Measurements from ENCODE around the gene SCN4B.

SCN4B gene

DNA sequence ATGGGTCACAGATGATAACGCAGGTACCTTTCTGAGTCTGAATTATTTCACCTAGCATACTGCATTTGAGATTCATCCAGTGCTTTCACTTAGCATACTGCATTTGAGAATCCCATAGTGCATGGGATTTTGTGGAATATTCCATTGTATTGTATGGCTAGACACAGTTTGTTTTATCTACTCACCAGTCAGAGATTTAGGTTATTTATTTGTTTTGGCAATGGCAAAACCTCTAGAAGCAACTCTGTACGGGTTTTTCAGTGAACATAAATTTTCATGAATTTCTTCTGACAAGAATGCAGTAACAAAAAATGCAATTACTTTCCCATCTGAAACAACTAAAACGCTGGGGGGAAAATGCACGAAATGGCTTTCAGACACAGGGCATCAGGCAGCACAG is 24.3 kb downstream of the SCN4B start:
- DNase-seq, result no peak

DNA sequence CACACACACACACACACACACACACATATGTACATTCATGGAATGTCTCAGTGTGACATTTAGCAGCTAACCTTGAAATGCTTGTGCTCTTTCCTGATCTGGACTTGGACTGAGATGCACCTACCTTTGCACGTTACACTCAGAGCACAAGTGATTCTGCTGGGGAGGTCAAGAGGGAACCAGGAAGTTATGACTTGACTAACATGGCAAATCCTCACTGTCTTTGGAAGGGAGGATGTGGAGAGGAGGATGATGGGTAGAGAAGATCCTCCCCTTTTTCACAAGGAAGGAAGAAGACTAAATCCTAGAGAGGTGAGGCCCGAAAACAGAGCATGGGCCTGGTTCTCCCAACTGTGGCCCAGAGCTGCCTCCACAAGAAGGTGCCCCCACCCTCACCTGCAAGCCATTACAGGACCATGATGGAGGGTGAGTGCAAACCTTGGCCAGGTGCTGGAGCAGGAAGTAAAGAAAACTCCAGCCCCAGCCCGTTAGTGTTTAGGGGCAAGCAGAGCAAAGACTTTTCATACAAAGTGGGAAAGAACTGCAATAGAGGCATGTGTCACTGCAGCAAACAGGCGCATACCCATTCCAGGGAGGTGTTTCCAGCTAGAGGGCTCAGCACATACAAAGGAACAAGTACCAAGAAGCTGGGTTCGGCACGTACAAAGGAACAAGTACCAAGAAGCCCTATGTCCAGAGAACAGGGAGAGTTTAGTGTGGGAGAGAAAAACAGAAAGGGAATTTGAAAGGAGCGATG is 26.4 kb downstream of the SCN4B start:
- no peak for DNase-seq

DNA sequence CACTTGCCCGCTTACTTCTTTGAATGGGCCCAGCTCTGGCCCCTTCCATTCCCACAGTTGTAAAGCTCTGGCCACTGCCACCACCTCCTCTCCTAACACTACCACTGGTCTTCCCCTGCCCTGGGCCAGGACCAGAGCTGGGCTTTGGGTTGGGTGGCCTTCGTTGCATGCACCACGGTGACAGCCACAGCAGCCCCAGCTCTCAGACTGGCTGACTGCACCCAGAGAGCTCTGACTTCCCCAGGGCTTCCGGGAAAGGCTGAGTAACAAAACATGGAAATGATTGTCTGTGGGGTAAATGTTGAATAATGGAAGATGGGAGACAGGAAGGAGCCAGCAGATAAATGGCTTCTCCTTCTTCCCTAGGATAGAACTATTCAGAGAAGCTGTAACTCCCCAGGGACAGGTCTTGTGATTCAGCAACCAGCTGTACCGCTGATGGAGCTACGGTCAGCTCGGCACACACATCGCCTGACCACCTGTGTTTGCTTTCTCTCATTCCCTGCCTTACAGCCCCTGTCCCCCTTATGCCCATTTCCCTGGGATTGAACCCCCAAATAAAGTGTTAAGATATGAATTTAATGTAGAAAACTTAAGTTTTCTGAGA is 27.6 kb downstream of the SCN4B start:
- no peak for DNase-seq

DNA sequence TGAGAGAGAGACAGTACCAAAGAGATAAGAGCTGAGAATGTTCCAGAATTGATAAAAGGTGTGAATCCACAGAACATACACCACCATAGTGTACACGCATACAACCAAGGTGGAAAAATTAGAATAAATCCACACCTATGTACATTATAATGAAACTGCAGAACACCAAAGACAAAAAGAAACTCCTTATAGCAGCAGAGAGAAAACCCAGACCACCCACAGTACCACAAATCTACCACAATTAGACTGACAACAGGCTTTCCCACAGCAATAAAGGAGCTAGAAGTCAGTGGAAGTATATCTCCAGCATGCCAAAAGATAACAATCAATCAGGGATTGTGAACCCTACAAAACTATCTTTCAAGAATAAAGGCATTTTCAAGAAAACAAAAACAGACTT is 31.8 kb downstream of the SCN4B start:
- DNase-seq, result no peak

DNA sequence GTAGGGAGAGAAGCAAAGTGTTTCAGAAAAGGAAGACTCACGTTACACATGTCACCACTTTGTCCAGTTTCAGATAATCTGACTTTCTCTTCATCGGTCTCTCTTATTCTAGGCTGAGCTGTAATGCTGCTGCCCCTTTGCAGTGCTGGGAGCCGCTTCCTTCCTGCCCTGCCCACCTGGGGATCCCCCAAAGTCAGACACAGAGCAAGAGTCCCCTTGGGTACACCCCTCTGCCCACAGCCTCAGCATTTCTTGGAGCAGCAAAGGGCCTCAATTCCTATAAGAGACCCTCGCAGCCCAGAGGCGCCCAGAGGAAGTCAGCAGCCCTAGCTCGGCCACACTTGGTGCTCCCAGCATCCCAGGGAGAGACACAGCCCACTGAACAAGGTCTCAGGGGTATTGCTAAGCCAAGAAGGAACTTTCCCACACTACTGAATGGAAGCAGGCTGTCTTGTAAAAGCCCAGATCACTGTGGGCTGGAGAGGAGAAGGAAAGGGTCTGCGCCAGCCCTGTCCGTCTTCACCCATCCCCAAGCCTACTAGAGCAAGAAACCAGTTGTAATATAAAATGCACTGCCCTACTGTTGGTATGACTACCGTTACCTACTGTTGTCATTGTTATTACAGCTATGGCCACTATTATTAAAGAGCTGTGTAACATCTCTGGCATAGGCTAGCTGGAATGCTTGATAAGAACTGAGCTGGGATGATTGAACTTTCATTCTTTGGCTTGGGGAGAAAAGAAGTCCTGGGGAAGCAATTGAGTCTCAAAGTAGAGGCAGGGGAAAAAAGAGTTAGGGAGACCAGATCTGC is 34.6 kb downstream of the SCN4B start:
- no peak for DNase-seq

DNA sequence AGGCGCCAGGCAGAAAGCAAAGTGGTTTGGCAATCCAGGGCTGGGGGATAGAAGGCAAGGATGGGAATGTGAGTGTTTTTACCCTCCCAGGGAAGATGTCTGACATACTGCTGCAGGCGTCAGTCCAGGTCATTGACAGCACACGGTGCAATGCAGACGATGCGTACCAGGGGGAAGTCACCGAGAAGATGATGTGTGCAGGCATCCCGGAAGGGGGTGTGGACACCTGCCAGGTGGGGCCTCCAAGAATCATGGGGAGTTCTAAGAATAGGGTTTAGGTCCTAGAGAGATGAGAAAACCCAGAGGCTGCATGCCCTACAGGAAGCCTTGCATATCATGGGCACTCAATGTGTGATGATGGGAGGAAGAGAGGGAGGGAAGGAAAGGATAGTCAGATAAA is 37.6 kb downstream of the SCN4B start:
- no peak for DNase-seq

DNA sequence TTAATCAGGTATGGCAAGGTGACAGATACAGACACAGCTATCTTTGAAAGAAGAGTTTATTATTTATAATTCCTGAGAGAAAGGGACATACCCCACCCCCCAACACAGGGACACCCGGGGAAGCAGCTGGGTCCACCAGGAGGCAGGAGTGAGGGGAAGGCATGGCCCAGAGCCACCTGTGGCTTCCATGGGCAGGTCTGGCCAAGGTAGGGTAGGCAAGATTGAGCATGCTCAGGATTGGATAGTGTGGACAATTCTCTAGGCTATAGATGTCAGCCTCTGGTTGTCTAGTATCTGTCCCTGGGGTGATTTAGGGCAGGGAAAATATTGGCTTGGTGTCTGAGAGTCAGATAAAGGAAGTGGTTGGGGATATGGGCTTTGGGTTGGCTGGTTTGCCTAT is 38.4 kb downstream of the SCN4B start:
- DNase-seq, result no peak

DNA sequence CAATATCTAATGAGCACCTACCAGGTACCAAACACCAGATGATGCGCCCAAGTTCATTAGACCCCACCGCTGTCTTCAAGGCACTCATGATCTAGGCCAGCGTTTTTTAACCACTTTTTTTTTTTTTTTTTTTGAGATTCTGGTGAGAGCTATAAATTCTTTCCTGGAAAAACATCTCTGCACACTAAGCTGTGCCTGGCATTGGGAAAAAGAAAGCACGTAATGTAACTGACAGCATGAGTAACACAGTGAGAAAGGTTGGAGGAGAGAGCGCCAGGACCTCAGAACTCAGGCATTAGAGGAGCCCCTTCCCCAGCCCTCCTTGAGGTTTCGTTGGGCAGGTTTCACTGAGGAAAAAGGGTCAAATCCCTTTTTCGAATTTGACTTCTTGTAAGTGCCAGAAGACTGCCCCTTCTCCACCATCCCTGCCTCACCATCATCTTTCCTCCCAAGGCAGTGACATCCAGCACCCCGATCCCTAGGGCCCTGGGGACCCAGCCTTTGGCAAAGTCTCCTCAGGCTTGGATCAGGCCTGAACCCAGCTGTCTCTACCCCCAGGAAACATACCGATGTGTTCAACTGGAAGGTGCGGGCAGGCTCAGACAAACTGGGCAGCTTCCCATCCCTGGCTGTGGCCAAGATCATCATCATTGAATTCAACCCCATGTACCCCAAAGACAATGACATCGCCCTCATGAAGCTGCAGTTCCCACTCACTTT is 39.8 kb downstream of the SCN4B start:
- no peak for DNase-seq

DNA sequence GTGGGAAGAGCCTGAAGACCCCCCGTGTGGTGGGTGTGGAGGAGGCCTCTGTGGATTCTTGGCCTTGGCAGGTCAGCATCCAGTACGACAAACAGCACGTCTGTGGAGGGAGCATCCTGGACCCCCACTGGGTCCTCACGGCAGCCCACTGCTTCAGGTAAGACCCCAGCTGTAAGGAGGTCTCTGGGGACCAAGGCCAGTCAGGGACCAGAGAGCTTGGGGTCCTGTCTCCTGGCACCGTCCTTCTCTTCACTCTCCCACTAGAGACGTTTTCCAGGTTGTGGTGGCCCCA is 40.9 kb downstream of the SCN4B start:
- DNase-seq, result no peak

DNA sequence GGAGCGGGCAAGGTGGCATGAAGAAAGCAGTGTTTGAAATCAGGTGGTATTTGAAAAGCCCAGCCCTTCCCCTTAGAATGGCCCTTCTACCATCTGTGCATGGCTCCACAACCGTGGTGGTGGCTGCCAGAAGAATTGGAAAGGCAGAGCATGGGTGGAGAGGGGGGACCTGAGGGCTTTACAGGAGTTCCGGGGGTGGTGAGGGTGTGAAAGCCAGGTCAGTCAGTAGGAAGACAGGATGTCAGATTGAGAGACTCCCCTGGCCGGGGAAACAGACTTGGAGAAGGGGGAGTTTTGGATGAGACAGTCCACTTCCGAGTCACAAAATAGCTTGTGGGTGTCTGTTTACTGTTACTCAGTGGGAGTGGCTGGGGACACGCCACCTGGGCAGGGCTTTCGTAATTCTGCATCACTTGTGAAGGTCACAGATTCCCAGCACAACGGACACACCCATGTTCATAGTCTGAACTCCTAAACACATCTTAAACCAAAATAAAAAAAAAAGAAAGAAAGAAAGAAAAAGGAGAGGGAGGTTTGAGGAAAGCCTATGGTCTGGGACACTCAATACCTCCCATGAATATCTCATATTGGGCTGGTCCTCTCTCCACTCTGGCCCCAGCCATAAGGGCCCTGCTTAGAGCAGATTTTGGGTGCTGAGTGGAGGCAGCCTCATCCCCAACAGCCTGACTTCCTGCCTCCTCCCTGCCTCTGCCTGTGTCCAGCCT is 41.4 kb downstream of the SCN4B start:
- no peak for DNase-seq

DNA sequence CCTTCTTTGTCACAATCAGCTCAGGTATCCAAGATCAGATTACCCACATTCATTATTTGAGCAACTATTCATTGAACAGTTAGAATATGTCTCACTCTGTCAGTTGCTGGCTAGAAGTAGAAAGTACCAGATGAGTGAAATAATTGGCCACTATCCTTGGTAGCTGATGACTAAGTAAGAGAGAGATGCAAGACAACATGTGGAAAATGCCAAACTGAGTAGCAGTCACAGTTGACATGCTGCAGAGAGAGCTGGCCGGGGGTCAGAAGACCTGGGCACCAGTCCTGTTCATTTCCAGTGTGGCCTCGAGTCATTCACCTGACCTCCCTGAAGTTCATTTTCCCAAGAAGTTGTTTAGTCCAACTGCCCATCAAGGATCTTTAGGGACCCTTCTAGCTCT is 43.4 kb downstream of the SCN4B start:
- DNase-seq, result no peak

DNA sequence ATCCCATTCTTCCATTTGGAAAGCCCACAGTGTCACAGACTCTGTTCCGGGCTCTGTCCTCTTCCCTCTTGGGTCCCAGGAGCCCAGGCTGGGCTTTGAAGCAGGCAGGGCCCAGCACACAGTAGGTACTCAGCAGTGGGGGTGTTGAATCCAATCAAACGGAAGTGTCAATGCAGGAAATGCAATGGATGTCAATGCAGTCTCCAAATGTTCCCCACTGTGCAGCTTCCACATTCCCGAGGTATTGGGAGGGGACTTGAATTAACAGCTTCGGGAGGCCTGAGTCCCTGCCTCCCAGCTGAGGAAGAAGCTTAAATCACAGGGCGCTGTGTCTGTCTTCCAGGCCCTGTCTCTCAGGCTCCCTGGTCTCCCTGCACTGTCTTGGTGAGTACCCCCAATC is 44.1 kb downstream of the SCN4B start:
- DNase-seq, result no peak

DNA sequence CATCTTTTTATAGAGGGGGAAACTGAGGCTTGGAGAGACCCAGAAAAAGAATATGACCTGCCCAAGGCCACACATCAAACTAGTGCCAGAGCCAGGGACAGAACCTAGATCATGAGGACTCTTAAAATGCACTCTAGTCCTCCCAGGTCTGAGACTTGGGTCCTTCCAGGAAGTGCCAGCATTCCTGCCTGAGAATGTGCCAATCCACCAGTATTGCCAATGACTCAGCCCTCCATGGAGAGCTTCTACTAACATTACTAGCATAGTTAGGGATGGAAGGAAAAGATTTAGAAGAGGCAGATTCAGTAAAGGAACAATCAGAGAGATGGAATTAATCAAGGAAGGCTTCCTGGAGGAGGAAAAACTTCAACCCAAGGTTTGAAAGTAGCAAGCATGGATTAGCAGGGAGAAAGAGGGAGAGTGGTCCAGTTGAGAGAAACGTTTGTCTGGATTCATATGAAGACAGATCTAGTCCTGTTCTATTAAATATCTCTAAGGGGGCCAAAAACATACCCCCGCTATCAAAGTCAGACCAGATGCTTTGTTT is 45.8 kb downstream of the SCN4B start:
- DNase-seq, result no peak

DNA sequence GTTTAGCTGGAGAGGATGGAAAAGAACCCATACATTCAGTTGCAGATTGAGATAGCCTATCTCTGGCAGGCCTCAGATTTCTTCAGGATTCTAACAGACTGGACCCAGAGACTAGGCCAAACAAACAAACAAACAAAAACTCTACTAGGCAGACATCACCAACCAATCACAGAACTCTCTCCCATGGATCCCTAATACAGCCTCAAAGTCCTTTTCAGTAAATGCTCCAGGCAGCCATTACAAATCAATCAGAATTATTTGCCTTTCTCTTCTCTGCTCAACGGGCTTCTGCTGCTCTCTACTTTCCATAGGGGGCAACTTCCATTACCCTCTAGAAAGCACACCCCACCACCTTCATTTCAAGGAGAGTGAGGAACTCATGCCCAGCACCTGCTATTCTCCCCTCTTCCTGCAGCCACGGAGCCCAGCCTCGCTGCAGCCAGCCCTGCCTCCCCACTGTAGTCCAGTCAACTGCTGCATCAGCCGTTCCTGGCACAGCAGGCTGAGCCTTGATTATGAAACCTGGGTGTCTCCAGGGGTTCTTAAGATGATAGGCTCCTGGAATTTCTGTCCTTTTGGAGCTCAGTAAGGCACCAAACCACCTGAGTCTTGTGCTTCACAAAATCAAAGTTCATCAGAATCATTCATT is 46.8 kb downstream of the SCN4B start:
- DNase-seq, result no peak

DNA sequence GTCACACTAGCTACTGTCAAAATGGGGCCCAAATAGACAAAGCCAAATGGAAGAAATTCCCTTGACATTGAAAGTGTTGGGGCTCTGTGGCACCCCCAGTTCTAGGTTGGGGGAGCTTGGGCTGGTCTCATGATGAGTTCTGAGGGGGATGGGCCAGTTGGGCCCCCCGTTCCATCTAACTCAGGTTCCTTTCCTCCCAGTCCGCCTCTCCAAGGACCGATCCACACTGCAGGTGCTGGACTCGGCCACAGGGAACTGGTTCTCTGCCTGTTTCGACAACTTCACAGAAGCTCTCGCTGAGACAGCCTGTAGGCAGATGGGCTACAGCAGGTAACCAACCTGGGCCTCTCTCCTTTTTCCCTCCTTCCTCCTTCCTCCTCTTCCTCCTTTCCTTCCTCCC is 48.1 kb downstream of the SCN4B start:
- DNase-seq, result no peak

DNA sequence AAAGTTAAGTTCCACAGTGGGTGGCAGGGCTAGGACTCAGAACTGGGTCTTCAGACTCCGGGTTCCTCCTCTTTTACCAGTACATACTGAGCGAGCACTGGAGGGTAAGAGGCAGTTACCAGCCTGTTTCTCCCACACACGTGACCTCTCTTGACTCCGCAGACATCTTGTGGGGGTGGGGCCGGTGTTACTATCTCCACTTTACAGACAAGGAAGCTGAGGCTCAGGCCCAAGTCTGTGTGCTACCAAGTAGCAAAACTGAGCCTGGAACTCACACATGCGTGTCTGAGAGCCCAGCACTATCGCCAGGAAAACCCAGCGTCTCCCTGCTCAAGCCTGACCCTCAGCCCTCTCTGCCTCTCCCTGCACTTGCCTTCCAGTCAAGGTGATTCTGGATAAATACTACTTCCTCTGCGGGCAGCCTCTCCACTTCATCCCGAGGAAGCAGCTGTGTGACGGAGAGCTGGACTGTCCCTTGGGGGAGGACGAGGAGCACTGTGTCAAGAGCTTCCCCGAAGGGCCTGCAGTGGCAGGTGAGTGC is 49.8 kb downstream of the SCN4B start:
- no peak for DNase-seq

DNA sequence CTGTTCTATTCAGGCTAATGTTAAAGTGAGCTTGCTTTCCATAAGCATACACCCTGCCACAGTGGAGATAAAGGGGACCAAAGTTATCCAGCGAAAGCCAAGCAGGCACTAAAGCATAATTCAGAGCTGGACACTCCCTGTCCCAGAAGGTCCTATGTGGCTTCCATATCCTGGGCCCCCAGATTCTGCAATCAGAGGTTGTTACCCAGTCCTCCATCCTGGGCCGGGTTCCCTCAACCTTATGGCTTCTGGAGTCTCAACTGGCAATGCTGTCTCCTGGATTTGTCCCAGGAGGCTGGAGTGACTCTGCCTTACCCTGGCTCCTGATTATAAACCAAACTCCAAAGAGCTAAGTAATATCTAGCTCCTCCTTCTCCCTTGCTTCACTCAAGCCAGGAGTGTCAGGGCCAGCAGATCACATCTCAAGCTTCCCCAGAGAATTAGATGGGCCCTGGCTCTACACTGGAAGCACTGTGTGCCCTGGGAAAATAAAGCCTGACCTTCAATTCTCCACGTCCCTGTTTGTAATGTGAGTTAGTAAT is 51.9 kb downstream of the SCN4B start:
- no peak for DNase-seq

DNA sequence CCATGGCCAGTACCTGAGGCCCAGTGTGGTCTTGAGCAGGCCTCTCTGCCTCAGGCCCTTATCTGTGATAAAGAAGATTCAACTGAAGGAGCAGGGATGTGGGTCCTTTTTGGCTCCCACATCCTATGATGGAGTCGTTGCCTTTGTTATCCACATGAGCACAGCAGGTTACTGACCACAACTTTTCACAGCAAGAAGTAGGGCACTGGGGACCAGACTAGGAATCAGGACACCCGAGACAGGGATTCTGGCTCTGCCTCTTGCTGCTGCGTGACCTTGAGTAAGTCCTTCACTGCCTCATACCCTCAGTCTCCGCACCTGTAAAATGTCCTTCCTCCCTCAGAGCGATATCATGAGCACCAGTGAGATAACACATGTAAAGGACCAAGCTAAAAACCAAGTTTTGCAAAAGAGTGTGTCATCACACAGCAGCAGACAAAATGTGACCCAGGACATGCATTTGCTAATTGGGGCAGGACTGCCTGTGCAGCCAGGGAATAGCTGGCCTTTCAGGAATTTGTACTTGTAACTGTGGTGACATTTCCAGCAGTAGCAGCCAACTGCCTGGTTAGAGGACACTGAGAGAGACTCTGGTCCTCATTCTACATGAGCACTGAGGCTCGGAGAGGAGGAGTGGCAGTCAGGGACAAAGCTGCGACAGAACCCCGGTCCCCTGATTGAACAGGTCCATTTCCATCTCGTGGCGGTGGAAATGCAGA is 52.6 kb downstream of the SCN4B start:
- no peak for DNase-seq

DNA sequence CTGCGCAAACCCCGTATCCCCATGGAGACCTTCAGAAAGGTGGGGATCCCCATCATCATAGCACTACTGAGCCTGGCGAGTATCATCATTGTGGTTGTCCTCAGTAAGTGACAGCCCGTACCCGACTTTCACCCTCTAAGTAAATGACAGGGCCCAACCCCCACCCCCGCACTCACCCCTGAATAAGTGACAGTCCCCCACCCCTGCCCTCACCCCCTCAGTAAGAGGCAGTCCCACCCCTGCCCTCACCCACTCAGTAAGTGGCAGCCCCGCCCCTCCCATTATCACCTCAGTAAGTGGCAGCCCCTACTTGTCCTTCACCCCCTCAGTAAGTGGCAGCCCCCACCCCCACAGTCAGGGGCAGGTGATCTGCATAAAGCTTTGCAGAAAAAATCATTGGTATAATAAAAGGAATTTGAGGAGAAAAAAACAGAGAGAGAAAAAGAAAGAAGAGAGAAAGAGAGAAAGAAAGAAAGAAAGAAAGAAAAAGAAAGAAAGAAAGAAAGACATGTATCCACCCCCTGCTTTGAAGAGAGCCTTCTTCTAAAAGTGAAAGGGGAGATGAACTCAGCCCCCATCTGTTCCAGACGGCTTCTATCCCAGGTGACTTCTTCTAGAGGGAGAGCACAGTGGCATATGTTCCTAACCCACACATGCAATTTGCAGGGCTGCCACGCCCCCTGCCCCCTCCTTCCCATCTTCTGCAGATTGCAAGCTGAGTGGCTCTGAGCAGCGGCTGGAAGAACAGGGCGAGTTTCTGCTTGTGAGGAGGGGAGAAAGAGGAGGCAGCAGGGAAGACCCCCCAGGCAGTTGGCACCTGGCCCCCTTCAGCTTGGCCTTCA is 53.4 kb downstream of the SCN4B start:
- DNase-seq, result no peak

DNA sequence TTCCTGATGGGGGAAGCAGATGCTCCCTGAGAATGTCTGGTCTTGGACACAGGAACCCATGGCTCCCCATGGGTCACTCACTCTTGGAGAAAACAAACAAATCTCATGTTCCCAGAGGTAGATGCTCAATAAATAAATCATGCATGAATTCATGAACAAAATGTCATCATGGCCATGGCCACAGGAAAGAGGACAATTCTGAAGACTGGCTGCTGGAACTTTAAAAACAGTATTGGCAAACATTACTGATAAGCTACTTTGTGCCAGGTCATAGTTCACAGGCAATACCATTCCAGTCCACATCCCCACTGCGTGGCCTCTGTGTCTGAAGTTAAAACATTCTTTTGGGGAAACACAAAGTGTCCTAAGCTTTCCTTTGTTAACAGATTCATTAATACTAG is 56.7 kb downstream of the SCN4B start:
- no peak for DNase-seq
